GM18858 (cell line): ENCODE results near the gene P2RY14.
"Not testable (repeated sequence)": the region's sequence is repeated elsewhere in the genome, so short reads cannot be mapped to it uniquely, and the experiment has no call there.

Experiments used
- ATAC-seq: cut with Tn5 transposase; IDR thresholded peaks from one replicate; pipeline ENCODE4 v1.9.1; 2021; ENCODE audit not compliant: unreplicated experiment

The P2RY14 gene

DNA sequence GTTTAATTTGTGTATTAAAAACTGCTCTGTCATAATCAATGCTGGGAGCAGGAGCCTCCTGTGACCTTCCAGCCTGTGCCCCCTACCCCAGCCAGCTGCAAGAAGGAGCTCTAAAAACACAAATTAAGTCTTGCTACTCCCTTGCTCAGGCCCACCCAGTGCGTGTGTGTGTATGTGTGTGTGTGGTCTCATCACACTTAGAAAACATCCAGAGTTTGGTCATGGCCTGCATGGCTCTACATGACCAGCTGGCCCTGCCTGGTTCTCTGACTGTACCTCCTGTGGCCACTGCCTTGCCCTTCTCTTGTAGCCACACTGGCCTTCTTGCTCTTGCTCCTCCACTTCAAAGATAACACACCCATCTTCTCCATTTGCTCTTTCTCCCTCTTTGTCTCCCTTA, 13.7 kb downstream of the P2RY14 start:
- no peak for ATAC-seq

DNA sequence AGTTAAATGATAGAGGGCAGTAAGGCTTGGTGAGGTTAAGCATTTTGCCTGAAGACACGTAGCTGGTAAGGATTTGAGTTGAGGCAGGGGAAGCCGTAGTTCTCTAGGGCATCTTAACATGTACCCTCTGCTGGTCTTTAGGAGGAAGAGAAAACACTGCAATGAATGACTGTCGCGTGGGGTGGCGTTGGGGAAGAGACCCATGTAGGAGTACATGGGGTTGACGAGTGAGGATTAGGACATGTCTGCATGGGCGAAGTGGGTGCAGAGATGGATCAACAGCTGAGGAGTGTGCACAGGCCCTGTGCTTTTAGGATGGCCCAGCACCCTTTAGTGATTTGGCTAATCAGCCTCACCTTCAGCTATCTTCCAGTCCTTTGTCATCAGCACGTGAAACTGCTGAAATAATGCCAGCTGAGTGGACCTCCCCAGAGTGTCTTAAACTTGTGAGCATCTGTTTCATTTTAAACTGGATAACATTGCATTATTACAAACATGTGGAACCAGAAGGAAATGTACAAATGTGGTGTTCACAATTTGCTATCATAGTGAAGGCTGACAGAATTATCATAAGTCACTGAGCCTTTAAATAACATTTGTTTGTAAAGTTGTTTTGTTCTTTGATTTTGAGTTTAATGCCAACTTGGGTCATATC, 15.3 kb downstream of the P2RY14 start:
- ATAC-seq = no peak

GRCh38 chr3:151259664-151260063, 18.7 kb downstream of the P2RY14 start:
- ATAC-seq = no peak

DNA sequence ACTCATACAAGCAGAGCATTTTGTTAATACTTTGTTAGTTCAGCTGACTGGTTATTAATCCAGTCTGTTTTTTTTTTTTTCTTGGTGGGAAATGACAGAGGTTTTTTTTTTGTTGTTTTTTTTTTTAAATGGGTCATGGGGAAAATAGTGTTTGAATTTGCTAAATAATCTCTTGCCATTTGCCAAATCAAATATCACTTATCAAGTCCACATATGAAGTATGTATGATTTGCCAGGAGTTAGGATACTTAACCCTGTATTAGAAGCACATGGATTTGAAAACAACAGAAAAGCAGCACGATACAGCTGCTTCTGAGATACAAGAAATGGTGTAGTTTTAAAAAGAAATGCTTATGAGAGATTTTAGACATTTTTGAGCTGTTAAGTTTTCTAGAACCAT, 21.6 kb downstream of the P2RY14 start:
- ATAC-seq = no peak

GRCh38 chr3:151248772-151249337, 29.5 kb downstream of the P2RY14 start:
- no peak for ATAC-seq

GRCh38 chr3:151242006-151242405, 36.3 kb downstream of the P2RY14 start:
- not testable (repeated sequence) for ATAC-seq

DNA sequence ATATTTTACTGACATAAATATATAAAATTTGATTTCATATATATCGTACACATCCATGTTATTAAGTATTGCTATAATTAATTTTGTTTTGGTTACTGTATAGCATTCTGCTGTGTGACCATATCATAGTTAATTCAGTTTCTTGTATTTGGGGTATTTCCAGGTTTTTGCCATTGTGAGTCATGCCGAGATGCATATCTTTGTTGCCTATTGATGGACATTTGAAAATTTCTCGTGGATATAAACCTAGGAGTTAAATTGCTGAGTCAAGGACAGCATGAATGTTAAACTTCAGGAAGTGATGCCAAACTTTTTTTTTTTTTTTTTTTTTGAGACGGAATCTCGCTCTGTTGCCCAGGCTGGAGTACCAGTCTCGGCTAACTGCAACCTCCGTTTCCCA, 41.6 kb downstream of the P2RY14 start:
- no peak for ATAC-seq

DNA sequence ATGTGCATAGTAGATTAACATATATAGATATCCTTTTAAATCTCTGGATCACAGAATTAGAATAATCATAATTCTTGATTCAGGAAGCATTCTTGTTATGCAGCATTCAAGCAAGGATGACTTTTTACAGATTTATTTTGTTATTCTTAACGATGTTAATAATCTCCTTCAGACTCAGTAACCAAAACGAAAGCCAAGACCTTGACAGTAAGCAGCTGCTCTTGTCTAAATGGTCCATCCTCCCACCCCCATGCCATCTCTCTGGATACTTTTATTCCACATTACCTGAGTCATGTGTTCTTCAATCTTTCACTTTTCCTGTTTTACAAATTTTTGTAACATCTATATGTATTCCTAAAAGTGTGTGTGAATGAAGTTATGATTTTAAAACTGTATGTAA, 42.0 kb downstream of the P2RY14 start:
- ATAC-seq = no peak

- ATAC-seq = no peak
Measured at GRCh38 chr3:151234825-151235224, 43.5 kb downstream of the P2RY14 start.

DNA sequence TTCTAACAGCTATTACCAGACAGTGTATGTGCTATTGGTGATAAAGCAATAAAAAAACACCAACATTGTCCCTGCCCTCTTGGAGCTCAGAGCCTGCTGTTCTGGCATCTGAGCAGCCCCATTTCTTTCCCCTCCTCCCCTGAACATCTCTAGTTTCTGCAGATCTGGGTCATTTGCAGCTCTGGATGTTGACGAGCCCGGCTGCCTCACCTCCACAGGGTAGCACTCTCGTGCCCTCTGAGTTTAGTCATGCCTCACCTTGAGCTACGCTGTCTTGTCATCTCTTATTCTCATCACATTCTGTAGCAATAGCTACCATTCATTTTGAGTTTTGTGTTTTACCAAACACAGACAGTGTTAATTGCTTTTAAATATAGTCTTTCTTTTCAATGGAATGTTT, 45.4 kb downstream of the P2RY14 start:
- ATAC-seq = no peak

- ATAC-seq = not testable (repeated sequence)
Measured at GRCh38 chr3:151232403-151232802, 45.9 kb downstream of the P2RY14 start.

DNA sequence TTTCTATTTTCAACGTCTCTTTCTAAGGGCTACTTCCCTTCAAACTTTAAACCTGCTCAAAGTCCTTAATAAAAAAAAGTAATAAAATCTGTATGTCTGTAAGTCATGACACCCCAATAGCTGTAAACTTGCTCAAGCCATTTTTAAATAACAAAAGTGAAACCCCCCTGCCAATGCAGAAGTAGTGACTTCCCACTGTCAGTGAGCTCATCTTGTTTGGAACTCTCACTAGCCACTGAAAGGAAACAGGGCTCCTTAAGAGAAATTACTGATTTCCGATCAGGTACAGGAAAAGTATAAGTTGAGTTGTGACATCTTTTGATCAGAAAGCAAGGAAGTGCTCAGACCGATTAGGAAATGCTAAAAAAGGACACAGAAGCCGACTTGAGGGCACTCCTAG, 47.7 kb downstream of the P2RY14 start:
- ATAC-seq = peak; percentile 56

DNA sequence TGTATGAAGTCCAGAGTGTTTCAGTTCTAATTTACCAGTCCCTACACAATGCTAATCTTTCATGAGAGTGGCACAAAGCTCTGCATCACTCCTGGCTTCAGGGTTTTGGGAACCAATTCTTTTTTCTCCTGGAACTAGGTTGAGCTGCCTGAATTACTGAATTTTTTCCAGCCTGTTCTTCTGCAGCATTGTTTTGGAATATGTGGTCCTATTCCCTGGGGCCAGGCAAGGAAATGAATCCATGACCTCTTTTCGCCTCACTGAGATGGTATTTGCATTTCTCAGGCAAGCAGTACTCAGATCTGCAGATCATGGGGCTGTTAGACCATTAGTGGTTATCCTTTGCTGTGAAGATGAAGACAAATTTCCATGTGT, 49.7 kb downstream of the P2RY14 start:
- ATAC-seq = no peak

DNA sequence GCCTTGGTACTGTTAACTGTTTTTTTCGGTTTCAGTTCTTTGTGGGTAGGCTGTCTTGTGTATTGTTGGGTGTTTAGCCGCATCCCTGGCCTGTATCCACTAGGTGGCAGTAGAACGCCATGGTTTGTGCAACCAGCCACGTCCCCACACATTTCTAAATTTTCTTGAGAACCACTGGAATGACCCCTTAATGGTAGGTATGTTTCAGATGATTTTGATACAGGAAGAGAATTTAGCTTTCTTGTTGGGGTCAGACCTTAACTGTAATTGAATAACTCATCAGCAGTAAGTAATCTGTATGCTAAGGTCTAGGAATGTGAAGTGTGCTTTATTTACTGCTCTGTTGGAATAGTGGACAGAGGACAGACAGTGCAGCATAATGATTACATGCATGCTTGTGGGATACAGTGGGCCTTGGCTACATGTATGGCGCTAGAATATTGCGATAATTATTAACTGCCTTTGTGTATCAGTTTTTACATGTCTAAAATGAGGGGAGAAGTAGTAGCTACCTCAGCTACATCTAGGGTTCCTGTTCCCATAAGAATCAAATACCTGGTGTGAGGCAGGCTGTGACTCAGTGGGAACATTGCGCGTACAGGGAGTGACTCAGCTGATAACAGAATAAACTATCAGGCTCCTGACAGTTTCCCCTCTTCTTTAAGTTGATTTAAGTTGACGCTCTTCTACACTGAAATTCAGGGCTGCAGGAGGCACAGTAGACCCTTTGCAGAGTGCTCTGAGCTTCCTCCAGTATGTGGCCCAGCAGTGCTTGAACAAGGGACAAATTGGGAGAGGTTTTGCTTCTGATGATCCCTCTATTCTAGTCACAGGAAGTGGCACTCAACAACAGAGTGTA, 50.3 kb downstream of the P2RY14 start:
- ATAC-seq = peak; percentile 81

- peak; percentile 19 for ATAC-seq
Measured at GRCh38 chr3:151227266-151227806, 51.0 kb downstream of the P2RY14 start.

- no peak for ATAC-seq
Measured at GRCh38 chr3:151226825-151227224, 51.5 kb downstream of the P2RY14 start.

DNA sequence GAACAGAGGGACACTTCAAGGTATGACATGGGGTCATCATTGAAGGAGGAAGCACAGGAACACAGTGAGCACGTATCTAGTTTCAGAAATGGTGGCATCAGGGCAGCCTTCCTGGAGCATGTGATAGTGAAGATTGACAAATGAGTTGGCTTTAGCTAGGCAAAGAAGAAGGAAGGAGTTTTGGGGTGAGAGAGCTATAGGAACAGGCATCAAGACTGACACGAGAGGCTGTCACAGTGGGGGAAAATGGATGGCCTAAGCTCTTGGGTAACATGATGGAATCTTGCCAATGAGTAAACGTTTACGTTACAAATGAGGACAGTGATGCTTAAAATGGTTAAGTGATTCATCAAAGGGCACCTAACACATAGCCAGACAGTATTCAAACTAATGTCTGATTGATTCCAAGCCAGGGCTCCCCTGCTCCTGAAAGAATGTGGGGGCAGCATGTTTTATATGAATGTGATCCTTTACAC, 52.2 kb downstream of the P2RY14 start:
- no peak for ATAC-seq

- no peak for ATAC-seq
Measured at GRCh38 chr3:151225040-151225975, 53.0 kb downstream of the P2RY14 start.

DNA sequence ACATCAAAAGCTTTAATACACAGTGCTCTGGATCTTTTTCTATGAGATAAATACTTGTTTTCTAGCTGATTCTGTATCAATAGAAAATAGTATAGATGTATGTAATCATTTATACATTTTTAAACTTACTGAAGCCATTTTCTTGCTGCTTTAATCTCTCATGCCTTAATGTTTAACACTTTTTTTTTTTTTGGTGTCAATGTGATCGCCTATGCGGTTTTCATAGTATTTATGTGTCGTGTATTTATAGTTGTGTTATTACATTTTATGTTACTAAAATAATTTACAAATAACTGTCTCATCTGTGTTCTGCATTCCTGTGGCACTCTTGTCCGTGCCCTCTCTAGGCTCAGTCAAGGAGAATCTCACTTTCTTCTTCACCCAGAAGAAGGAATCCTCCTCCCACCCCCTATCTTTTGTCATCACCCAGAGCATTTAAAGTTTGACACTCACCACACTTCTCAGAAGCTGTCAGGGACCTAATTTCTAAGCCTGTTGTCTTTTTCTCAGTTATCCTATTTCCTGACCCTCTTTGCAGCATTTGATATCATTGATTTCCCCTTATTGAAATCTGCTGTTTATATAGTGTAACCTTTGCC, 54.0 kb downstream of the P2RY14 start:
- no peak for ATAC-seq

GRCh38 chr3:151219056-151219455, 59.3 kb downstream of the P2RY14 start:
- no peak for ATAC-seq
